HepG2 (cell line): ENCODE results near the gene VWA7. TPM values are rescaled to one million over a fixed set of nuclear protein-coding genes. Genes with fewer than 3 reads are reported as not detected.
A peak's percentile ranks its signal among the peaks of the same experiment; 100 is the strongest.

Experiments used
- EP300 ChIP-seq, 3 experiments: sonication (generic) in 1 of 3; formaldehyde crosslinking in 1 of 3; IDR thresholded peaks; 2 replicates each; pipeline versions ENCODE4 v1.5.1 to v1.6.1; 2011 to 2020; ENCODE audit warnings: low read depth in 2 of 3, low read length in 2 of 3, borderline replicate concordance in 1 of 3, improper control_type of control experiment in 1 of 3, mild to moderate bottlenecking in 1 of 3, missing genetic modification reagents in 1 of 3, moderate library complexity in 1 of 3
- GFI1 ChIP-seq: sonication (generic); formaldehyde crosslinking; IDR thresholded peaks from 2 replicates; pipeline ENCODE4 v1.5.0; 2020; ENCODE audit warnings: missing genetic modification reagents, mild to moderate bottlenecking, borderline replicate concordance
- HMGXB3 ChIP-seq: sonication (generic); formaldehyde crosslinking; IDR thresholded peaks from 2 replicates; pipeline ENCODE4 v1.4.0; 2020; ENCODE audit warnings: missing genetic modification reagents, borderline replicate concordance
- KLF16 ChIP-seq, 2 experiments: sonication (generic) in 1 of 2; formaldehyde crosslinking in 1 of 2; IDR thresholded peaks; 2 replicates each; pipeline versions ENCODE4 v1.6.1 to v1.8.0; 2016 to 2023; ENCODE audit warnings: missing genetic modification reagents in 2 of 2, missing compliant biosample characterization in 1 of 2
- MIER2 ChIP-seq: IDR thresholded peaks from 2 replicates; pipeline ENCODE4 v1.6.1; 2016; ENCODE audit warnings: missing biosample characterization, missing genetic modification reagents
- NRL ChIP-seq: sonication (generic); formaldehyde crosslinking; IDR thresholded peaks from 2 replicates; pipeline ENCODE4 v1.5.0; 2020; ENCODE audit warnings: missing genetic modification reagents, mild to moderate bottlenecking, moderate library complexity, borderline replicate concordance
- TMF1 ChIP-seq: sonication (generic); formaldehyde crosslinking; IDR thresholded peaks from 2 replicates; pipeline ENCODE4 v1.8.1; 2022; ENCODE audit warnings: low read depth, missing genetic modification reagents
- ZBTB21 ChIP-seq: sonication (generic); formaldehyde crosslinking; IDR thresholded peaks from 2 replicates; pipeline ENCODE4 v1.4.0; 2020; ENCODE audit warnings: missing genetic modification reagents
- ZFY ChIP-seq: sonication (generic); formaldehyde crosslinking; IDR thresholded peaks from 2 replicates; pipeline ENCODE4 v1.4.0; 2020; ENCODE audit warnings: missing genetic modification reagents
- ZNF24 ChIP-seq: fragments of 450-650 bp; IDR thresholded peaks from 2 replicates; pipeline ENCODE4 v1.6.1; 2017; ENCODE audit warnings: antibody characterized with exemption, mild to moderate bottlenecking
- ZNF367 ChIP-seq: sonication (generic); formaldehyde crosslinking; IDR thresholded peaks from 2 replicates; pipeline ENCODE4 v1.4.0; 2020; ENCODE audit warnings: missing genetic modification reagents, borderline replicate concordance
- ZNF44 ChIP-seq: sonication (generic); formaldehyde crosslinking; IDR thresholded peaks from 2 replicates; pipeline ENCODE4 v1.5.1; 2020; ENCODE audit warnings: mild to moderate bottlenecking, missing genetic modification reagents
- ZNF567 ChIP-seq: sonication (generic); formaldehyde crosslinking; IDR thresholded peaks from 2 replicates; pipeline ENCODE4 v1.8.1; 2023; ENCODE audit warnings: mild to moderate bottlenecking, missing genetic modification reagents, borderline replicate concordance
- ZNF577 ChIP-seq: sonication (generic); formaldehyde crosslinking; IDR thresholded peaks from 2 replicates; pipeline ENCODE4 v1.4.0; 2020; ENCODE audit warnings: mild to moderate bottlenecking, low read depth, missing genetic modification reagents, borderline replicate concordance
- ZNF713 ChIP-seq: sonication (generic); formaldehyde crosslinking; IDR thresholded peaks from 2 replicates; pipeline ENCODE4 v1.4.0; 2020; ENCODE audit warnings: mild to moderate bottlenecking, missing genetic modification reagents
- ZNF800 ChIP-seq: sonication (generic); formaldehyde crosslinking; IDR thresholded peaks from 2 replicates; pipeline ENCODE4 v1.4.0; 2020; ENCODE audit warnings: missing genetic modification reagents
- ZNF878 ChIP-seq: sonication (generic); formaldehyde crosslinking; IDR thresholded peaks from 2 replicates; pipeline ENCODE4 v1.8.1; 2023; ENCODE audit warnings: mild to moderate bottlenecking, missing genetic modification reagents, moderate library complexity
- ZNF883 ChIP-seq: sonication (generic); formaldehyde crosslinking; IDR thresholded peaks from 2 replicates; pipeline ENCODE4 v1.5.1; 2020; ENCODE audit warnings: mild to moderate bottlenecking, missing genetic modification reagents; ENCODE audit errors: not compliant biosample characterization
- ZSCAN25 ChIP-seq: sonication (generic); formaldehyde crosslinking; IDR thresholded peaks from 2 replicates; pipeline ENCODE4 v1.8.0; 2022; ENCODE audit warnings: mild to moderate bottlenecking, missing genetic modification reagents
- polyA plus RNA-seq, 8 experiments: library from polyadenylated mRNA; depleted of rRNA in 3 of 8; stranded (reverse) in 7 of 8; unstranded in 1 of 8; fragments of >200 nt; fragmentation: Illumina TruSeq in 4 of 8; extraction: Trizol in 4 of 8; gene quantifications; 2 replicates each; pipeline versions ENCODE4 v1.2.1 to v1.2.3, GENCODE V29; 2011 to 2016; ENCODE audit warnings: low read depth in 4 of 8, missing spikeins in 1 of 8, mixed read lengths in 1 of 8; ENCODE audit not compliant: insufficient read depth in 1 of 8
- total RNA-seq, 5 experiments: library from RNA; depleted of rRNA; stranded (reverse); fragments of >200 nt; fragmentation: Illumina TruSeq; extraction: Trizol; gene quantifications; 2 replicates each; pipeline ENCODE4 v1.2.3, GENCODE V29; 2016; ENCODE audit warnings: low read depth in 1 of 5
- TF ChIP-seq, protein P1 (sequence below): IDR thresholded peaks from 2 replicates; pipeline ENCODE4 v1.6.1; 2018; ENCODE audit warnings: missing genetic modification reagents, mild to moderate bottlenecking, missing compliant biosample characterization

The VWA7 gene
- total and polyA plus RNA-seq, 2 of the 13 experiments (the other 11 are each of a cell fraction or from before 2014, with no cell fraction given): 0.86 to 3.3 TPM

DNA sequence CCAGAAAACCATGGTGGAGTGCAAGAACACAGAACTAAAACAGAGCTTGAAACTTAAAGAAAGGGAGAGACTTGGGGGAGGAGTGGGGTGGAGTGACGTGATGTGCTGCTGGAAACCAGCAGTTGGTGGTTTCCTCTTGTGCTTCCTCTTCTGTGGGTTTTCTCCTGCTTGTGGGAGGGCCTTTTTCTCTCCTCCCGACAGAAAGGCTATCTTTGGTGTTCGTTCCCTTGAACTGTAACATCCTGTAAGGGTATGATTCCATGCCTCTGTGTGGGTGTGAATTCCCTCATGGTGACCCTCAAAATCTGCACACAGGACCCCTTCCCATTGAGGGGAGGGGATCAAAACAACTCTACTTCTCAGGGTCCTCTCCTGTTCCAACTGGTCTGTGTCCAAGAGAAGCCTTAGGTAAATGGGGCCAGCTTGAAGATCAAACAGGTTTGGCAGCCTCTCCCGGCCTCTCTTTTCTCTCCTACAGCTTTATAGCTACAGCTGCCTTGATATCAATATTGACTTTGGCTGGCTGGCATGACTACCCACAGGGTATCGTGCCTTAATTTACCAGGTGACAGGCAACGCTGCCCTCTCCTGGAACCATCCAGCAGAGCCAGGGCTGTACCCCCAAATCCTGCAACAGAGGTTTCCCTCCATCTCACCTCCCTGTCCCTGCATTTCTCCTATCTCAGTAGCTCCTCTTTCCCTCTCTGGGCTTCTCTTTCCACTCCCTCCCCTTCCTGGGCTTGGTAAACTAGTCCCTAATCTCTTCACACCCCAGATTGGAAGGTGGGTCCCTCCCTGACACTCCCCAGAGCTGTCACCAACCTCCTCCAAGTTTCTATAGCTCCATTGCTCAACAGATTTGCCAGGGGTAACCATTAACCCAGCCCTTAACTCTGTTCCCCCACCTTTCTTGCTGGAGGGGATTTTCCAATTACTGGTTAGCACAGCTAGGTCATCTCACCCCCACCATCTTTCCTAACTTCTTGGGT lies 38.8 kb downstream of the VWA7 start (continued):
- no peak; the same call in 1 of the 2 replicates for TF ChIP-seq ZNF800
- TF ChIP-seq, protein P1, sequence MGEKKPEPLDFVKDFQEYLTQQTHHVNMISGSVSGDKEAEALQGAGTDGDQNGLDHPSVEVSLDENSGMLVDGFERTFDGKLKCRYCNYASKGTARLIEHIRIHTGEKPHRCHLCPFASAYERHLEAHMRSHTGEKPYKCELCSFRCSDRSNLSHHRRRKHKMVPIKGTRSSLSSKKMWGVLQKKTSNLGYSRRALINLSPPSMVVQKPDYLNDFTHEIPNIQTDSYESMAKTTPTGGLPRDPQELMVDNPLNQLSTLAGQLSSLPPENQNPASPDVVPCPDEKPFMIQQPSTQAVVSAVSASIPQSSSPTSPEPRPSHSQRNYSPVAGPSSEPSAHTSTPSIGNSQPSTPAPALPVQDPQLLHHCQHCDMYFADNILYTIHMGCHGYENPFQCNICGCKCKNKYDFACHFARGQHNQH (CRISPR knock-in tag): peak; percentile 87; the same call in 1 of the 2 replicates
- peak; percentile 38; the same call in 1 of the 2 replicates for TF ChIP-seq ZFY (CRISPR knock-in tag)
- peak; percentile 83 for TF ChIP-seq TMF1 (CRISPR knock-in tag)
- 0 out of 2 replicates have a peak, but pooled peaks have one; percentile 18 for TF ChIP-seq ZNF577
- TF ChIP-seq HMGXB3: 0 out of 2 replicates have a peak, but pooled peaks have one; percentile 63
- TF ChIP-seq ZSCAN25 (CRISPR knock-in tag): peak; percentile 42; the same call in 1 of the 2 replicates
- peak; percentile 30; the same call in 1 of the 2 replicates for TF ChIP-seq ZNF567
- no peak for TF ChIP-seq ZNF44 (CRISPR knock-in tag)
- peak; percentile 92 for TF ChIP-seq GFI1 (CRISPR knock-in tag)
- no peak for TF ChIP-seq NRL (CRISPR knock-in tag)
- peak; percentile 49 for TF ChIP-seq MIER2 (CRISPR knock-in tag)
- no peak for TF ChIP-seq ZNF878 (CRISPR knock-in tag)
- no peak; a peak in 1 of 4 replicates for TF ChIP-seq KLF16 (CRISPR knock-in tag; IDR thresholded peaks at IDR 0.05)
- peak in 1 of 2 experiments; percentile 90; a peak in 2 of 4 replicates for TF ChIP-seq EP300 (IDR thresholded peaks at IDR 0.05; ENCODE audit: low read depth in 2 of 2, low read length in 2 of 2)
- TF ChIP-seq EP300 (CRISPR knock-in tag; IDR thresholded peaks at IDR 0.05; ENCODE audit: borderline replicate concordance): peak; percentile 82; the same call in 1 of the 2 replicates
- no peak for TF ChIP-seq ZNF24
- no peak for TF ChIP-seq ZNF713 (CRISPR knock-in tag)
- no peak for TF ChIP-seq ZNF367 (CRISPR knock-in tag)
- TF ChIP-seq ZNF883 (CRISPR knock-in tag): no peak
- TF ChIP-seq ZBTB21 (CRISPR knock-in tag): no peak
